ENCODE measurements around the gene SYNGR4. TPM values are rescaled to one million over a fixed set of nuclear protein-coding genes. Genes with fewer than 3 reads are reported as not detected.
A peak's percentile ranks its signal among the peaks of the same experiment; 100 is the strongest.
"Not testable (repeated sequence)": the region's sequence is repeated elsewhere in the genome, so short reads cannot be mapped to it uniquely, and the experiment has no call there.

Gene SYNGR4, protein sequence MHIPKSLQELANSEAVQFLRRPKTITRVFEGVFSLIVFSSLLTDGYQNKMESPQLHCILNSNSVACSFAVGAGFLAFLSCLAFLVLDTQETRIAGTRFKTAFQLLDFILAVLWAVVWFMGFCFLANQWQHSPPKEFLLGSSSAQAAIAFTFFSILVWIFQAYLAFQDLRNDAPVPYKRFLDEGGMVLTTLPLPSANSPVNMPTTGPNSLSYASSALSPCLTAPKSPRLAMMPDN
- total RNA-seq, result not detected in 2 replicates

DNA sequence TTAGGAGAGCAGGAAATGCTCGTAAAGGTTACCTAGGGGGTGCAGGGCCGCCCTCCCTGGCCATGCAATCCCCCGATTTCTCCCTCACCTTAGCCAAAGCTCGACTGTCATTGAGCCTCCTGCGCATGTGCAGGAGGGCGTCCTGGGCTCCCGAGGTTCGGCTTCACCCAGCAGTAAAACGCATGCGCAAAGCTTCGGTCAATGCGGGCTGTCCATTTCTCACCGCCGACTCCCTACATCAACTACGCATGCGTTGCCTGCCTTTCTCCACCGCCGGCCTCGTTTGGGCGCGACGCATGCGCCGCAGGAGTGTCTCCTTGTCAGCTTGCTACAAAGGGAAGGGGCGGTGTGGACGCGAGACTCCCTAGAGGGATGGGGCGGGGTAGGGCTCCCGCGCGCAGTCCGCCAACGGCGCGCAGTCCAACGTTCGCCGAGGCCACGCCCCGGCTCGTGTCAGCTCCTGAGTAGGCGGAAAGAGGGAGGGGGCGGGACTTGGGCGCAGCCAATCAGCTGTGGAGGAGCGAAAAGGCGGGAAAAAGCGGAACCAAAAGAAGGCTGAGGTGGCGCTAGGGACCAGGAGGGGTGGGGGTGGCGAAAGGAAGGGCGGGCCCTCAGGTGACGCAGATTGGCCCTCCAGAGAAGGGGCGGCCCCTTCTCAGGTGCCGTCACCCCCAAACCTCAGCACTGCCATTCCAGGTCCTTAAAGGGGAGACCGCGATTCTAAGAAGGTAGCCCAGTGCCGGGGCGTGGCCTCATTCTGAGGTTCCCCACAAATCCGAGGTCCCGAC lies at the start of gene SYNGR4, which contains the start of gene TMEM143:
Gene SYNGR4 (plus strand): TSS at position 558 of the 788 bp plus-strand sequence. CDS start 1,476 bp downstream, outside the sequence.
Gene TMEM143 (minus strand): TSS at position 131 of the 788 bp plus-strand sequence. CDS start 20 bp downstream, at position 111.
- peak; percentile 92 for ATAC-seq (ENCODE audit: low read depth)
- Mint-ChIP-seq H3K9me3 (no peaks in the 10 kb centered on the region), H3K36me3 (ENCODE audit: low read depth) (peaks cover 10% of the 10 kb centered on the region), H3K4me1 (peaks cover 19% of the 10 kb centered on the region), H3K27me3 (no peaks in the 10 kb centered on the region), H3K27ac (peak within 1 kb of the TSS; percentile 93), H3K4me3 (peak within 1 kb of the TSS; percentile 87)
- TF ChIP-seq, protein P1, sequence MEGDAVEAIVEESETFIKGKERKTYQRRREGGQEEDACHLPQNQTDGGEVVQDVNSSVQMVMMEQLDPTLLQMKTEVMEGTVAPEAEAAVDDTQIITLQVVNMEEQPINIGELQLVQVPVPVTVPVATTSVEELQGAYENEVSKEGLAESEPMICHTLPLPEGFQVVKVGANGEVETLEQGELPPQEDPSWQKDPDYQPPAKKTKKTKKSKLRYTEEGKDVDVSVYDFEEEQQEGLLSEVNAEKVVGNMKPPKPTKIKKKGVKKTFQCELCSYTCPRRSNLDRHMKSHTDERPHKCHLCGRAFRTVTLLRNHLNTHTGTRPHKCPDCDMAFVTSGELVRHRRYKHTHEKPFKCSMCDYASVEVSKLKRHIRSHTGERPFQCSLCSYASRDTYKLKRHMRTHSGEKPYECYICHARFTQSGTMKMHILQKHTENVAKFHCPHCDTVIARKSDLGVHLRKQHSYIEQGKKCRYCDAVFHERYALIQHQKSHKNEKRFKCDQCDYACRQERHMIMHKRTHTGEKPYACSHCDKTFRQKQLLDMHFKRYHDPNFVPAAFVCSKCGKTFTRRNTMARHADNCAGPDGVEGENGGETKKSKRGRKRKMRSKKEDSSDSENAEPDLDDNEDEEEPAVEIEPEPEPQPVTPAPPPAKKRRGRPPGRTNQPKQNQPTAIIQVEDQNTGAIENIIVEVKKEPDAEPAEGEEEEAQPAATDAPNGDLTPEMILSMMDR (IDR thresholded peaks at IDR 0.05), result no peak
- ChIA-PET POLR2A (interaction anchor here (0.5 to 3.1 kb wide), 33 partner anchors 17 to 1980 kb away, joined by 3 to 48 read pairs (median 4); partner anchors contain the start of genes CARD8, EMP3, KDELR1 and PLA2G4C), CTCF (interaction anchor here (0.5 to 2.5 kb wide), 7 partner anchors 13 to 399 kb away, joined by 3 to 22 read pairs (median 4); partner anchors contain the start of gene KDELR1)
- intact Hi-C loops (cut with micrococcal nuclease), result loop anchor here (1.0 to 5.0 kb wide), 13 partner anchors 26 to 1133 kb away; partner anchors contain the start of genes CYTH2, EMP3, GRWD1 and LIG1
- DNase-seq, result peak; percentile 93

DNA sequence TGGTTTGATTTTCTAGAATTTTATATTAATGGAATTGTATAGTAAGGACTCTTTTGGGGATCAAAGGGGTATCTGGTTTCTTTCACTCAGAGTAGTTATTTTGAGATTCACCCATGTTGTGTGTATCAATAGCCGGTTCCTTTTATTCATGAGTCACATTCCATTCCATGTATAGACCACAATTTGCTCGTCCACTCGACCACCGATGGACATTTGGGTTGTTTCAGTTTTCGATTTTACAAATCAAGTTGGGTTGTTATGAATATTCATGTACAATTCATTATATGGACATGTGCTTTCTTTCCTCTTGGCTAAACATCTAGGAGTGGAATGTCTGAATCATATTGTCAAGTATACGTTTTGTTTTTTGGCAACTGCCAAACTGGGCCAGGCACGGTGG lies 48.5 kb upstream of the SYNGR4 start:
- intact Hi-C loops (cut with micrococcal nuclease), result no loop called here

DNA sequence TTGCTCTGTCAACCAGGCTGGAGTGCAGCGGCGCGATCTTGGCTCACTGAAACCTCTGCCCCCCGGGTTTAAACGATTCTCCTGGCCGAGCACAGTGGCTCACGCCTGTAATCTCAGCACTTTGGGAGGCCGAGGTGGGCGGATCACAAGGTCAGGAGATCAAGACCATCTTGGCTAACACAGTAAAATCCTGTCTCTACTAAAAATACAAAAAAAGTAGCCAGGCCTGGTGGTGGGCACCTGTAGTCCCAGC lies 46.5 kb upstream of the SYNGR4 start:
- ATAC-seq (ENCODE audit: low read depth); DNase-seq; H3K27ac Mint-ChIP-seq; H3K27me3 Mint-ChIP-seq; H3K9me3 Mint-ChIP-seq; intact Hi-C loops (cut with micrococcal nuclease); H3K4me3 Mint-ChIP-seq; H3K36me3 Mint-ChIP-seq (ENCODE audit: low read depth): not testable (repeated sequence)
- ChIA-PET POLR2A (interaction anchor here (0.6 to 6.9 kb wide), 2 partner anchors 15 to 1586 kb away, joined by 4 to 308 read pairs; no protein-coding TSS in a partner anchor), CTCF (interaction anchor here (0.7 to 13.8 kb wide), 2 partner anchors 16 to 167 kb away, joined by 3 to 215 read pairs; no protein-coding TSS in a partner anchor)
- peaks cover 29% of the 10 kb centered on the region for H3K4me1 Mint-ChIP-seq

More for the DNA sequence above, 48.5 kb upstream of the SYNGR4 start:
- Mint-ChIP-seq H3K4me1 (peaks cover 11% of the 10 kb centered on the region), H3K4me3 (no peak overlapping the region), H3K36me3 (ENCODE audit: low read depth) (no peaks in the 10 kb centered on the region), H3K9me3 (no peaks in the 10 kb centered on the region), H3K27ac (no peak overlapping the region), H3K27me3 (no peaks in the 10 kb centered on the region)
- ATAC-seq (ENCODE audit: low read depth), result no peak
- ChIA-PET CTCF (interaction anchor here (13.8 kb wide), 1 partner anchor 18 kb away, joined by 215 read pairs; no protein-coding TSS in a partner anchor), POLR2A (no interaction called here)
- DNase-seq, result no peak
- TF ChIP-seq, protein P1 (IDR thresholded peaks at IDR 0.05), result no peak

DNA sequence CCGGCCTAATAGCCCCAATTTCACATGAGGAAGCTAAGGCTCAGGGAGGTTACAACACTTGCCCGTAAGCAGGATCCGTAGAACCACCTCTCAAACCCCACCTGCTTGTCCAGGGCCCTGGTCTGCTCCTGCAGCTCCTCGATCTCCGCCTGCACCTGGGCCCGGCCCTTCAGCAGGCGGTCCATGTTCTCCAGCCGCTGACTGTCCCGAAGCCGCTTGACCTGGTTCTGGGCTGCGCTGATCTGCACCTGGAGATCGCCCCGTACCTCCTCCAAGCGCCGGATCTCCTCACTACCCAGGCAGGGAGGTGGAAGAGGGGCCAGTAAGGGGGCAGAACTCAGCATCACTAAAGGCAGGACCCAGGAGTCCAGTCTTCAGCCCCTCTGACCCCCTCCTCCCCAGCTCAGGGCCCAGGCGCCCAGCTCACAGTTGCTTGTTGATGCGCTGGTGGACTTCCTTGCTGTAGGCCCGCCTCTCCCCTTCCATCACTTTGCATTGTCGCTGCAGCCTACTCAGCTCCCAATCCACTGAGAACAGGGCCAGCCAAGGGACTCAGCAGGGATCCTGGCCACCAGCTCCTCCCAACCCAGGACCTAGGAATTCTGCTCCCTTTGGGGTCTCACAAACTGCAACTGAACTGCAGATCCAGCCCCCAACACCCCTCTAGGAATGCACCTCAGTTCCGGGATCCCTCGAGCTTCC lies 45.7 kb upstream of the SYNGR4 start:
- intact Hi-C loops (cut with micrococcal nuclease), result no loop called here
- TF ChIP-seq, protein P1 (IDR thresholded peaks at IDR 0.05), result no peak
- H3K9me3 Mint-ChIP-seq, result no peaks in the 10 kb centered on the region
- H3K27me3 Mint-ChIP-seq, result no peaks in the 10 kb centered on the region
- CTCF ChIA-PET, result interaction anchor here (1.3 to 13.8 kb wide), 3 partner anchors 16 to 73 kb away, joined by 3 to 215 read pairs (median 3); partner anchors contain the start of gene KDELR1
- POLR2A ChIA-PET, result interaction anchor here (6.9 kb wide), 1 partner anchor 14 kb away, joined by 308 read pairs; no protein-coding TSS in a partner anchor
- H3K4me1 Mint-ChIP-seq, result peaks cover 37% of the 10 kb centered on the region
- no peak overlapping the region for H3K4me3 Mint-ChIP-seq
- ATAC-seq (ENCODE audit: low read depth), result no peak
- no peak overlapping the region for H3K27ac Mint-ChIP-seq
- no peaks in the 10 kb centered on the region for H3K36me3 Mint-ChIP-seq (ENCODE audit: low read depth)
- no peak for DNase-seq

Measured in activated B cell treated with CpG ODN at 0.5 μM for 24 hours (primary cell).